Ovary (tissue), 3 donors: Measurements from ENCODE around the gene SMARCA5.

Experiments used
- EP300 ChIP-seq: sonication (generic); formaldehyde crosslinking; IDR thresholded peaks from one replicate; pipeline ENCODE4 v1.6.1; 2017; ENCODE audit warnings: antibody characterized with exemption
- TF ChIP-seq, protein P1 (sequence below), 3 donors: fragments of 450-650 bp in 2 of 3; fragments of 200-600 bp in 1 of 3; IDR thresholded peaks; one replicate each; pipeline versions ENCODE4 v1.5.1 to v1.8.0; 2016 to 2022; ENCODE audit warnings: antibody characterized with exemption in 3 of 3, mild to moderate bottlenecking in 1 of 3
- donor health status: DM: no; HTN: no; CAD: no.

DNA sequence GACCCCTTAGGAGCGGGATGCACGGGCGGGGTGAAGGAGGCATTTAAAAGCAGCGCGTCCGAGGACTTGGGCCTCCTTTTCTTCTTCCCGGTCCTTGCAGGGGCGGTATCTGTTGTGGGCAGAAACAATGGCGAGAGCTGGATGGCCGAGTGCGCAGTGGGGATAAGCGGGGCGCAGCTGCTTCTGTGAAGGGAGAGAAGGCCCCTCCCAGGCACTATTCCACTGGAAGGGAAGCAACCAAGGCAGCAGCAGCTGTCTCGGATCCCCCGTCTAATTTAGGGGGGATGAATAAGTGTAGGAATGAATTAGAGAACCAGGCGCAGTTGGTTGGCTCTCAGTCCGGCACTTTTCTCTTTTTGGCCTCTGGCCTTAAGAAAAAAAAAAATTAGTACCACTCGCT, 995 bp downstream of the SMARCA5 start:
- TF ChIP-seq, protein P1, sequence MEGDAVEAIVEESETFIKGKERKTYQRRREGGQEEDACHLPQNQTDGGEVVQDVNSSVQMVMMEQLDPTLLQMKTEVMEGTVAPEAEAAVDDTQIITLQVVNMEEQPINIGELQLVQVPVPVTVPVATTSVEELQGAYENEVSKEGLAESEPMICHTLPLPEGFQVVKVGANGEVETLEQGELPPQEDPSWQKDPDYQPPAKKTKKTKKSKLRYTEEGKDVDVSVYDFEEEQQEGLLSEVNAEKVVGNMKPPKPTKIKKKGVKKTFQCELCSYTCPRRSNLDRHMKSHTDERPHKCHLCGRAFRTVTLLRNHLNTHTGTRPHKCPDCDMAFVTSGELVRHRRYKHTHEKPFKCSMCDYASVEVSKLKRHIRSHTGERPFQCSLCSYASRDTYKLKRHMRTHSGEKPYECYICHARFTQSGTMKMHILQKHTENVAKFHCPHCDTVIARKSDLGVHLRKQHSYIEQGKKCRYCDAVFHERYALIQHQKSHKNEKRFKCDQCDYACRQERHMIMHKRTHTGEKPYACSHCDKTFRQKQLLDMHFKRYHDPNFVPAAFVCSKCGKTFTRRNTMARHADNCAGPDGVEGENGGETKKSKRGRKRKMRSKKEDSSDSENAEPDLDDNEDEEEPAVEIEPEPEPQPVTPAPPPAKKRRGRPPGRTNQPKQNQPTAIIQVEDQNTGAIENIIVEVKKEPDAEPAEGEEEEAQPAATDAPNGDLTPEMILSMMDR (IDR thresholded peaks at IDR 0.05), result no peak
- TF ChIP-seq EP300, result no peak
